Measurements from ENCODE around the gene FAM53C.
A peak's percentile ranks its signal among the peaks of the same experiment; 100 is the strongest.
"Not testable (repeated sequence)": the region's sequence is repeated elsewhere in the genome, so short reads cannot be mapped to it uniquely, and the experiment has no call there.

FAM53C gene

GRCh38 chr5:138351056-138351455, 13.0 kb downstream of the FAM53C start:
- DNase-seq (ENCODE audit: low read depth in 2 of 2): no peak

GRCh38 chr5:138351517-138351916, 13.5 kb downstream of the FAM53C start:
- no peak for DNase-seq (ENCODE audit: low read depth in 2 of 2)

DNA sequence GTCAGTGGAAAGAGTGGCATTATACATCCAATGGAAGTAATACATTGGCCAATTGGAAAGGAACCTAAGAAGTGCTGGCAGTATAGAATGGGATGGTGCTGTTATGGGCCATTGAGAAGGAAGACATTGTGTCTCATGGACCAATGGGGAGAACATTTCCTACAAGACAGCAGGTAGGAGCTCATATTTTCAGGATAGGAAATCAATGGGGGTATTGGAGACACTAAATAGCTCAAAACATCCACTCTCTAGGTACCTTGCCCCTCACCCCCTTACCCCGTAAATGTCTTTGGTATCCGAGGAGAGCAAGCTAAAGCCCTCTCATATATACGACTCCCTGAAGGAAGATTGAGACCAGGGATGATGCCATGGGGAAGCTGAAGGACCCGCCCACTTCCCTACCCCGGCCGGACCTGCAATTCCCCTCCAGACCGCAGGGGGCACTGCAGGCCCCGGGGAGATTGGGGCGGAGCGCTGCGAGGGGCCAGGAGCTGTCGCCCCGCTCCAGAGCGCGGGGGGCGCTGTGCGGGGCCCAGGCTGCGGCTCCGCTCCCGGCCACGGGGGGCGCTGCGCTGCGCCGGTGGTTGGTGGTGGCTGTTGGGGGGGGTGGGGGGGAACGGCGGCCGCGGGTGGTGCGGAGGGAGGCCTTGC, 14.1 kb downstream of the FAM53C start, which contains the start of gene KDM3B:
Gene KDM3B, plus strand, starts transcription at position 615 of the 651 bp plus-strand sequence. CDS start 111 bp downstream, outside the sequence.
- peak; percentile 69 to 85 for DNase-seq (ENCODE audit: low read depth in 2 of 2)

DNA sequence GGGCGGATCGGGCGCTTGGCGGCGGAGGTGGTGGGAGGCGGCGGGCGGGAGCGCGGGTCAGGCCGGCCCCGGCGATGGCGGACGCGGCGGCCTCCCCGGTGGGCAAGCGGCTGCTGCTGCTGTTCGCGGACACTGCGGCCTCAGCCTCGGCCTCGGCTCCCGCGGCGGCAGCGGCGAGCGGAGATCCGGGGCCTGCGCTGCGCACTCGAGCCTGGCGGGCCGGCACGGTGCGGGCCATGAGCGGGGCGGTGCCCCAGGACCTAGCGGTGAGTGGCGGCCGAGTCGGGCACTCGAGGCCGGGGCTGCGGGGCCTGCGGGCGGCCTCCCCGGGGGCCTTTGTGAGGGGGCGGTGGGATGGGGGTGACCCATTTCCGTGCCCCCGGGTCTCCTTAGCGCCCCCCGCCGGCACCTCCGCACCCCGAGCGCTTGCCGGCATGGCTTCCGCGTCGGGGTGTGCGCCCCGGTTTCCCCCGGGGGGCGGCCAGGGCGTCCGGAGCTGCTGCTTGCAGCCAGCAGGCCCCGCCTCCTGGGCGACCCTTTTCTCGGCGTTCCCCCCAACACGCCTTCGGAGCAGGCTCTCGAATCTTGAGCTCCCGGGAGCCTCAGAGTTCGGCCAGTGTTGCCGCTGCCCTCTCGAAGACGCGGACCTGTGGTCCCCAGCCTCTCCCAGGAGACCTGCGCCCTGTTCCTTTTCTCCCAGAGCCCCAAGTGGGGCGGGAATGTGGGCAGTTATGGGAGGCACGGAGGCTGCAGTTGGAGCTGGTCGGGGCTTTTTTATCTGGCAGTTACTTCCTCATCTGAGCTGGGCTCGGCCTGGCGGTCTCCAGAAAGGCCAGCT, 14.9 kb downstream of the FAM53C start:
- DNase-seq (ENCODE audit: low read depth in 2 of 2): peak; percentile 34 to 53

- DNase-seq (ENCODE audit: low read depth in 2 of 2): no peak
Observed at GRCh38 chr5:138353560-138354080, 15.6 kb downstream of the FAM53C start.

- no peak for DNase-seq (ENCODE audit: low read depth in 2 of 2)
Observed at GRCh38 chr5:138354387-138354786, 16.3 kb downstream of the FAM53C start.

- peak; percentile 14 to 25 for DNase-seq (ENCODE audit: low read depth in 2 of 2)
Observed at GRCh38 chr5:138354926-138355378, 16.9 kb downstream of the FAM53C start.

GRCh38 chr5:138359621-138360020, 21.6 kb downstream of the FAM53C start:
- DNase-seq (ENCODE audit: low read depth in 2 of 2): no peak

- DNase-seq (ENCODE audit: low read depth in 2 of 2): no peak
Observed at GRCh38 chr5:138360941-138361452, 22.9 kb downstream of the FAM53C start.

DNA sequence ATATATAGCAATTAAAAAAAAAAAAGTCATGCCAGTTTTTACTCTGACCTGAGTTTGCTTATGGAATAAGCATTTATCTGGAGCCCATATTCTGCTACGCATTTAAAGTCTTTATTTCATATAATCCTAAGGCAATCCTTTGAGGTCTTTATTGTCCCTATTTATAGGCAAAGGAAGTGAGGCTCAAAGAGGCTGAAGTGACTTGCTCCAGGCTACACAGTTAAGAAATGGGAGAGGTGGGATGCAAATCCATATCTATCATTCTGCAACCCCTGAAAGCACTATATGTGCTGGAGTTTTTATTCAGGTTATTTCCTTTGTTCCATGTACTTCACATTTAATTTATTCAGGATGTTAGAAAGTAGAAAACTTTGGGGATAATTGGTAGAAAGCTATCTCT, 26.5 kb downstream of the FAM53C start:
- no peak for DNase-seq (ENCODE audit: low read depth in 2 of 2)

- no peak for DNase-seq (ENCODE audit: low read depth in 2 of 2)
Observed at GRCh38 chr5:138366632-138367382, 28.7 kb downstream of the FAM53C start.

- DNase-seq (ENCODE audit: low read depth in 2 of 2): no peak
Observed at GRCh38 chr5:138369261-138369660, 31.2 kb downstream of the FAM53C start.

- no peak for DNase-seq (ENCODE audit: low read depth in 2 of 2)
Observed at GRCh38 chr5:138369706-138370105, 31.6 kb downstream of the FAM53C start.

- no peak for DNase-seq (ENCODE audit: low read depth in 2 of 2)
Observed at GRCh38 chr5:138370537-138370936, 32.5 kb downstream of the FAM53C start.

- DNase-seq (ENCODE audit: low read depth in 2 of 2): no peak
Observed at GRCh38 chr5:138371454-138371853, 33.4 kb downstream of the FAM53C start.

- no peak for DNase-seq (ENCODE audit: low read depth in 2 of 2)
Observed at GRCh38 chr5:138372225-138372624, 34.2 kb downstream of the FAM53C start.

GRCh38 chr5:138372653-138373052, 34.6 kb downstream of the FAM53C start:
- DNase-seq (ENCODE audit: low read depth in 2 of 2): no peak

DNA sequence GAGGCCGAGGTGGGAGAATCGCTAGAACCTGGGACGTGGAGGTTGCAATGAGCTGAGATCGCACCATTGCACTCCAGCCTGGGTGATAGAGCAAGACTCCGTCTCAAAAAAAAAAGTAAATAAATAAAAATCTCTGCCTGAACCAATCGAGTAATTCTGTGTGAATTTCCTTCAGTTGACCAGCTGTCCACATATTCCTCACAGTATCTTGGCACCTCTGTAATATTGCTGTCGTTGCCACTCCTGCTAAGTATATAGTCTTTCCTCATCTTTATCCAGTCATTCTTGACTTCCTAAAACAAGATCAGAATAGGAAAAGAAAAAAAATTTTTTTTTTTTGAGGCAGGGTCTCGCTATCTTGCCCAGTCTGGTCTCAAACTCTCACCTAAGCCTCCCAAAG, 44.3 kb downstream of the FAM53C start:
- DNase-seq (ENCODE audit: low read depth in 2 of 2): no peak

- no peak for DNase-seq (ENCODE audit: low read depth in 2 of 2)
Observed at GRCh38 chr5:138385660-138386059, 47.6 kb downstream of the FAM53C start.

DNA sequence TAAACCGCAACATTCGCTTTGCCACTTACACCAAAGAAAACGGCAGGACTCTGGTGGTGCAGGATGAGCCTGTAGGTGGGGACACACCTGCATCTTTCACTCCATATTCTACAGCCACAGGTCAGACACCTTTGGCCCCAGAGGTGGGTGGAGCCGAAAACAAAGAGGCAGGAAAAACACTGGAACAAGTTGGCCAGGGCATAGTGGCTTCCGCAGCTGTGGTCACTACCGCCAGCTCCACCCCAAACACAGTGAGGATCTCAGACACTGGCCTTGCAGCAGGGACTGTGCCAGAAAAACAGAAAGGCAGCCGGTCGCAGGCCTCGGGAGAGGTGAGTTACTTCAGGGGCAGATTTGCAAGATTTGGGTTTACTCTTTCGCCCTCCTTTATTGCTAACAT, 48.2 kb downstream of the FAM53C start:
- DNase-seq (ENCODE audit: low read depth in 2 of 2): no peak

- no peak for DNase-seq (ENCODE audit: low read depth in 2 of 2)
Observed at GRCh38 chr5:138389332-138389731, 51.3 kb downstream of the FAM53C start.

GRCh38 chr5:138389911-138390310, 51.8 kb downstream of the FAM53C start:
- not testable (repeated sequence) for DNase-seq (ENCODE audit: low read depth in 2 of 2)

Data from stimulated activated CD8-positive, alpha-beta memory T cell treated with anti-CD3 and anti-CD28 coated beads, Interleukin-15, amount 100 ng/mL, for 4 hours (primary cell).